Activated T-cell treated with anti-CD3 and anti-CD28 coated beads, Interleukin-2, amount 50 U/mL, for 4 hours (primary cell): ENCODE measurements around the gene RERE. TPM values are rescaled to one million over a fixed set of nuclear protein-coding genes. Genes with fewer than 3 reads are reported as not detected.

Experiments used
- ATAC-seq, 2 donors: fragments of 200-7000 bp; cut with Tn5 transposase; one replicate each; pipeline ENCODE4 v1.10.0; 2021
- DNase-seq: peaks from one replicate; pipeline ENCODE4 v3.0.0-alpha.2; 2020
- H3K27me3 Mint-ChIP-seq: one replicate; pipeline ENCODE4 v1.8.0; 2021; ENCODE audit warnings: low read depth, mixed read lengths
- H3K36me3 Mint-ChIP-seq: one replicate; pipeline ENCODE4 v1.8.0; 2022; ENCODE audit warnings: mixed read lengths; ENCODE audit not compliant: insufficient read depth
- H3K4me1 Mint-ChIP-seq: one replicate; pipeline ENCODE4 v1.8.0; 2021; ENCODE audit warnings: low read depth, mixed read lengths
- H3K4me3 Mint-ChIP-seq: one replicate; pipeline ENCODE4 v1.8.0; 2021; ENCODE audit warnings: mild to moderate bottlenecking, moderate library complexity, mixed read lengths
- H3K9me3 Mint-ChIP-seq: one replicate; pipeline ENCODE4 v1.8.0; 2021; ENCODE audit warnings: mixed read lengths
- total RNA-seq, 3 donors: library from RNA; stranded (reverse); gene quantifications; one replicate each; pipeline ENCODE4 v1.2.1, GENCODE V29; 2021

RERE gene
- total RNA-seq, 3 donors from 2014 or later, result 40.5 to 53.4 (median 47.8) TPM

GRCh38 chr1:8410791-8411190 is 406.6 kb downstream of the RERE start:
- Mint-ChIP-seq H3K27me3 (no peaks in the 10 kb centered on the region), H3K4me3 (no peak overlapping the region), H3K36me3 (peaks cover 23% of the 10 kb centered on the region), H3K4me1 (peaks cover 71% of the 10 kb centered on the region), H3K9me3 (no peaks in the 10 kb centered on the region)
- ATAC-seq, result no peak
- DNase-seq, result no peak

DNA sequence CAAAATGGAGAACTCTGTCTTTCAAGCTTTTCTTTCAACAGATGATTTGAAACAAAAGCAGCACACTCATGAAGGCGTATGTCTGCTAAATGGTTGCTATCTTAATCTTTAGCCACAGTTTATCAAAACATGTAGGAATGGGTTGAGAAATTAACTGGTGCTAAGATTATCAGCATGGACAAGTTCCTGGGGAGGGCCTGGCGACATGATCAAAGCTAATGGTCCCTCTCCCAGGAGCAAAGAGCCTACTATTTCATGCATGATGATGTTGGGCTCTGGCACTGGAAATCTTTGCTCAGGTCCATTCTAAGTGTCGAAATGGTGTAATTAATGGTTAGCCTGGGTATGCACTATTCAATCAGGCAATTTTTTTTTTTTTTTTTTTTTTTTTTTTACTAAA is 407.8 kb downstream of the RERE start:
- H3K4me1 Mint-ChIP-seq, result peaks cover 68% of the 10 kb centered on the region
- H3K4me3 Mint-ChIP-seq, result no peak overlapping the region
- no peaks in the 10 kb centered on the region for H3K27me3 Mint-ChIP-seq
- ATAC-seq (no peak), DNase-seq (no peak)
- peaks cover 18% of the 10 kb centered on the region for H3K36me3 Mint-ChIP-seq
- H3K9me3 Mint-ChIP-seq, result no peaks in the 10 kb centered on the region

DNA sequence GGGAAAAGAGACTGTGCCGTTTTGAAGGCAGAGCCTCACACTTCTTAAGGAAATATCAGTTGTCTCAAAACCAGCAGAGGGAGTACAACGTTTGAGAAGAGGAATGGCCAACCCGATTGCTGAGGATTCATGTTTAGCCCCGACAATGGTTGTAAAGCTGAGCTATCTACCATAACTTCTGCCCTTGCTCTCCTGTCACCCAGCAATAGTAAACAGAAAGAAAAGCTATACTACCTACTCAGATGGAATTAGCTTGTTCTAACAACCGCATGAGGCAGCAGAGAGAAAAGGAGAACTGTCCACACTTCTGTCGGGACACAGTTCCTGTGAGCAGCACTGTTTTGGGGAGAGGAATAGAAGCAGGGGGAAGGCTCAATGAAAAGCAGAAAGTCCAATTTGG is 408.3 kb downstream of the RERE start:
- Mint-ChIP-seq H3K36me3 (peaks cover 18% of the 10 kb centered on the region), H3K27me3 (no peaks in the 10 kb centered on the region), H3K4me1 (peaks cover 68% of the 10 kb centered on the region), H3K9me3 (no peaks in the 10 kb centered on the region), H3K4me3 (peak overlapping the region; percentile 27)
- DNase-seq, result no peak
- peak; percentile 66 to 78 for ATAC-seq

- no peaks in the 10 kb centered on the region for H3K27me3 Mint-ChIP-seq
- peak overlapping the region; percentile 27 for H3K4me3 Mint-ChIP-seq
- DNase-seq (no peak), ATAC-seq (no peak)
- no peaks in the 10 kb centered on the region for H3K9me3 Mint-ChIP-seq
- H3K36me3 Mint-ChIP-seq, result peaks cover 18% of the 10 kb centered on the region
- H3K4me1 Mint-ChIP-seq, result peaks cover 68% of the 10 kb centered on the region
Observed at GRCh38 chr1:8408151-8408839, 409.1 kb downstream of the RERE start.

DNA sequence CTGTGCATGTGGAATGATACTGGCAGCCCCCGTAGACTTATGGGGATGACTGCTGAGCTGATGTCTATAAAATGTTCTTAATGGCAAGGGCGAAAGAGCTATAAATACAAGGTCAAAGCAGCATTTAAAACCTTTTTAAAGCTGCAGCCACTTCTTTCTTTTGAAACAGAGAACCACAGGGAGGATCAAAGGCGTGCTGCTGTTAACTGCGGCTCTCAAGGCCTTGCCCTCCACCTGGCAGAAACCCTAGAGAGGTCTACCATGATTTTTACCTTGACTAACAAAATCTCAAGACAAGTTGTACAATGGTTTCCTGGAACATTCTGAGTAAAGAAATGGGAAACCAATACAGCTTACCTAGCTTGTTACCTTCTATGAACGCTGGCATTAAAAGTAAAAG is 409.8 kb downstream of the RERE start:
- peaks cover 19% of the 10 kb centered on the region for H3K36me3 Mint-ChIP-seq
- DNase-seq (no peak), ATAC-seq (no peak)
- H3K9me3 Mint-ChIP-seq, result no peaks in the 10 kb centered on the region
- no peaks in the 10 kb centered on the region for H3K27me3 Mint-ChIP-seq
- H3K4me1 Mint-ChIP-seq, result peaks cover 67% of the 10 kb centered on the region
- no peak overlapping the region for H3K4me3 Mint-ChIP-seq

DNA sequence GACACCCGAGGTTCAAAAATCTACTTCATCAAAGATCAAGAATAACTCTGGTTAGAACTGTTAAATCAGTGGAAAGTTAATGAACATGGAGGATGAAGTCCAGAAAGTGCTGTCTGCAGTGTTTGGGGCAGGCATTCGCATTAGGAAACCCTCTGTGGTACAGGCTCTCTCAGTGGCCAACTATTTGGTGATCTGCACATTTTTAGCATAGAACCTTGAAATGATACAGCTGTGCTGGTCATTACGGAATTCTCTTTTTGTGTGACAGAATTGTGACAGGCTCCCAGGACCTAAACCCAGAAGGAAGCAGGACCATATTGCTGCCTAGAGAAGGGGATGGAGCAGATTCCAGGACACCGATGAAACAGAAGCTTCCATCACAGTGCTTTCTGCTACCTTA is 410.5 kb downstream of the RERE start:
- peaks cover 60% of the 10 kb centered on the region for H3K4me1 Mint-ChIP-seq
- DNase-seq, result no peak
- H3K27me3 Mint-ChIP-seq, result no peaks in the 10 kb centered on the region
- no peaks in the 10 kb centered on the region for H3K9me3 Mint-ChIP-seq
- no peak for ATAC-seq
- peaks cover 19% of the 10 kb centered on the region for H3K36me3 Mint-ChIP-seq
- H3K4me3 Mint-ChIP-seq, result no peak overlapping the region

- ATAC-seq (no peak), DNase-seq (no peak)
- Mint-ChIP-seq H3K4me3 (no peak overlapping the region), H3K27me3 (no peaks in the 10 kb centered on the region), H3K36me3 (peaks cover 16% of the 10 kb centered on the region), H3K4me1 (peaks cover 56% of the 10 kb centered on the region), H3K9me3 (no peaks in the 10 kb centered on the region)
Observed at GRCh38 chr1:8406011-8406410, 411.4 kb downstream of the RERE start.

DNA sequence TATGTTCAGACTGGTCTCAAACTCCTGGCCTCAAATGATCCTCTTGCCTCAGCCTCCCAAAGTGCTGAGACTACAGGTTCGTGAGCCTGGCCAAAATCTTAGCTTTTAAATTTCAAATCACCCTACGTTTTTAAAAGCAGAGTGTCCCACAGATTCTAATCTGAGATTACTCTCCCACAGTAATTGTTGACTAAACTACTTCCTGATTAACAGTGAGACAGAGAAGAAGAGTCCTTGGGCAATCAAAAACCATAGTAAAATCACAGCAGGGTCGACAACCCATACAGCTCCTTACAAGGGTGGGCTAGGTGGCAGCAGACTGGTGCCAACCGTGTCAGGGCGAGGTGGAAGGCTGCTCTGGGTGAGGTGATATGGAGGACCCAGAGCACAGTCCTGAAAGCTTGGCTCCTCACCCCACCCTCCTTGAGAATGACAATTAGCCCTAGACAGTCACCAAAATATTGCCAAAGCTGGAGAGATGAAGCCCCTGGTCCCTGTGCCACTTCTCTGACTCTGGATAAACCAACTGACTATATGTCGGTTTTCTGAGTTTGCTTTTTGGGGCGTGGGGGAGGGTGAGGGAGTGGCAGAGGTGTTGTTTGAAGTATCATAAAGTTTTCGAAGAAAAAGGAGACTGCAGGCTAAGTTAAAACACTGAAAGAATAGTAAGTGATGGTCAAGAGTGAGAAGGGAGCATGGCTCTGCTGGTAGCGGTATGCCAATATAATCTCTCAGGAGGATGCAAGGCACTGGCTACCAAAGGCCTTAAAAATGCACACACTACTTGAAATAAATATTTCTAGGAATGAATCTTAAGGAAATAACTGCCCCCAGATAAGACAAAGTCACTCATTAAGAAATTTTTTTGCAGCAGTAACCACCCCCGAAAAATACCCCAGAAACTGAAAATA is 412.7 kb downstream of the RERE start:
- peaks cover 44% of the 10 kb centered on the region for H3K4me1 Mint-ChIP-seq
- peaks cover 13% of the 10 kb centered on the region for H3K36me3 Mint-ChIP-seq
- H3K4me3 Mint-ChIP-seq, result no peak overlapping the region
- H3K9me3 Mint-ChIP-seq, result no peaks in the 10 kb centered on the region
- no peak for ATAC-seq
- no peaks in the 10 kb centered on the region for H3K27me3 Mint-ChIP-seq
- DNase-seq, result no peak

DNA sequence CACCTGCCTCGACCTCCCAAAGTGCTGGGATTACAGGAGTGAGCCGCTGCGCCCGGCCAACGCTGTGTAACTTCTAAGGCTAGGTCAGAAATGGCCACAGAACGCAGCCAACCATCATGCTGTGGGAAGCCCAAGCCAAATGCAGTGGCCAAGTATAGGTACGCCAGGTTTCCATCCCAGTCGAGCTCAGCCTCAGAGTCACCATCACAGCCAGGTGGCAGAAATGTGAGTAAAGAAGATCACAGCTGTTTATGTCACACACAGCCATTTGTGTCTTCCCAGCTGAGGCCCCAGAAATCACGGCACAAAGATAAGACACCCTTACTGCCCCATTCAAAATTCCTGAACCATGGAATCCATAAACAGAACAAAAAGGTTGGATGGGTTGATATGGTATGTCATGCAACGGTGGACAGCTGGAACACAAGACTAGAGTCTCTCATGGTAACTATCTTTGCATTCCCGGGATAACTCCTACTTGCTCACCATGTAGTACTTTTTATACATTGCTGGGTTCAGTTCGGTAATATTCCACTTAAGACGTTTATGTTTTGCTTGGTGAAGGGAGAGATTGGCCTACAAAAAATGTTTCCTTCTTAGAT is 415.2 kb downstream of the RERE start:
- ATAC-seq, result no peak
- Mint-ChIP-seq H3K4me1 (peaks cover 38% of the 10 kb centered on the region), H3K4me3 (no peak overlapping the region)

GRCh38 chr1:8398677-8399076 is 418.8 kb downstream of the RERE start:
- Mint-ChIP-seq H3K4me3 (no peak overlapping the region), H3K4me1 (peaks cover 55% of the 10 kb centered on the region), H3K27me3 (no peaks in the 10 kb centered on the region), H3K9me3 (peaks cover 4% of the 10 kb centered on the region), H3K36me3 (peaks cover 21% of the 10 kb centered on the region)
- ATAC-seq (no peak), DNase-seq (no peak)

More for the DNA sequence above, 415.2 kb downstream of the RERE start:
- no peak for DNase-seq
- Mint-ChIP-seq H3K9me3 (peaks cover 4% of the 10 kb centered on the region), H3K36me3 (peaks cover 18% of the 10 kb centered on the region), H3K27me3 (no peaks in the 10 kb centered on the region)

DNA sequence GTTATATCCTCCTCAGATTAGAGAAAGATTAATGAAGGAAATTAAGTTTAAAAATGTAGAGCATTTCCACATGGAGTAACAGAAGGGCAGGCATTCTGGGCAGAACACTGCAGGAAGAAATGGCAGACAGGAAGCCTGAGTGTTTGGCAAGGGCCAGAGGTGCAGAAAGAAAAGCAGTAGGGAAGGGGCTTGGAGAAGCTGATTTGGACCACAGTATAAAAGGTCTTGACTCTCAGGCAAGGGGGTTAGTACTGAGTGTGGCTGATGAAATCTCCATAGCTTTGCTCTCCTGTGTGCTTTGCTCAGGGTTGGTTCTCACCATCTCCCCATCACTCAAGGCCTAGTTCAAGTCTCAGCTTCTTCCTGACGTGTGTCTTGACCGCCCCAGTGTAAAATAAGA is 419.4 kb downstream of the RERE start:
- peaks cover 59% of the 10 kb centered on the region for H3K4me1 Mint-ChIP-seq
- DNase-seq, result no peak
- peak overlapping the region; percentile 4 for H3K4me3 Mint-ChIP-seq
- peaks cover 4% of the 10 kb centered on the region for H3K9me3 Mint-ChIP-seq
- H3K36me3 Mint-ChIP-seq, result peaks cover 23% of the 10 kb centered on the region
- ATAC-seq, result no peak
- no peaks in the 10 kb centered on the region for H3K27me3 Mint-ChIP-seq

- Mint-ChIP-seq H3K4me3 (peak overlapping the region; percentile 4), H3K9me3 (peaks cover 4% of the 10 kb centered on the region), H3K27me3 (no peaks in the 10 kb centered on the region), H3K4me1 (peaks cover 65% of the 10 kb centered on the region), H3K36me3 (peaks cover 26% of the 10 kb centered on the region)
- ATAC-seq (peak; percentile 25 to 39), DNase-seq (no peak)
Observed at GRCh38 chr1:8397511-8397910, 419.9 kb downstream of the RERE start.

GRCh38 chr1:8396786-8397406 is 420.5 kb downstream of the RERE start:
- H3K27me3 Mint-ChIP-seq, result no peaks in the 10 kb centered on the region
- no peak overlapping the region for H3K4me3 Mint-ChIP-seq
- peaks cover 24% of the 10 kb centered on the region for H3K36me3 Mint-ChIP-seq
- H3K4me1 Mint-ChIP-seq, result peaks cover 71% of the 10 kb centered on the region
- ATAC-seq (peak; percentile 90), DNase-seq (no peak)
- peaks cover 4% of the 10 kb centered on the region for H3K9me3 Mint-ChIP-seq

DNA sequence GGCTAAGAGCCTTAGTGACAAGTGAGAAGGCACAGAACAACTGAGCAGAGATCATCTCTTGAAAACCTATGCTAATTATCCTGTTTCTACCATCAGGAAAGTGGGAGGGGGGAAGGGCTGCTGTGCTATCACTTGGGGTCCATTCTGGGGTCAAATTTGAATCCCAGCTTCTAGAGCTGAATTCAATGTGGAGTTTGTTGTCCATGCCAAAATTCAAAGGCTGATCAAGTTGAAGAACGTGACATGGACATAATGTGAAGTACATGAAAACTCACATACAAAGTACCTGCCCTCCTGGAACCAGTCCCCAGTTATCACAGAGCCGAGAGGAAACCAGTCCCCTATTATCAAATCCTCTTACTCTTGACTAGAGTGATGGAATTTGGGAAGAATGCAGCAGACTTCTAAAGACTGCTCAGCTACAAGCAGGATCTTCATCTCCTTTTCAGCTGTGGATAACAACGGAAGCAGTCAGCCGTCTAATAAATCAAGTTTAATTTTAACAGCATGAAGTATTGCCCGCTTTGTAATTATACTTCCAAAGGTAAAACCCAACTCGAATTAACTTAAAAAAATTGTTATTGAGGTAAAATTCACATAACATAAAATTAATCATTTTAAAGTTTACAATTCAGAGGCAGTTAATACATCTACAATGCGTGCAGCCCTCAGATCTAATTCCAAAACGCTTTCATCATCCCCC is 421.2 kb downstream of the RERE start:
- peaks cover 4% of the 10 kb centered on the region for H3K9me3 Mint-ChIP-seq
- DNase-seq, result no peak
- no peak for ATAC-seq
- H3K27me3 Mint-ChIP-seq, result no peaks in the 10 kb centered on the region
- peaks cover 25% of the 10 kb centered on the region for H3K36me3 Mint-ChIP-seq
- H3K4me1 Mint-ChIP-seq, result peaks cover 74% of the 10 kb centered on the region
- H3K4me3 Mint-ChIP-seq, result peak overlapping the region; percentile 72
